Astrocyte (in vitro differentiated cells and primary cell): ENCODE data around the gene ARHGEF3. TPM values are rescaled to one million over a fixed set of nuclear protein-coding genes. Genes with fewer than 3 reads are reported as not detected.

Experiments used
- DNase-seq: peaks from one replicate; pipeline ENCODE4 v3.0.0-alpha.2; 2010; ENCODE audit warnings: low read depth
- FAIRE-seq: peaks from 2 replicates; lab custom pipeline; 2011; peaks lifted over from hg19 to GRCh38; lab: Jason Lieb, UNC
- H2AFZ ChIP-seq: 2 replicates; pipeline ENCODE4 v1.6.0; 2012; ENCODE audit warnings: low read depth, low read length, inconsistent platforms
- H3K27ac ChIP-seq: 2 replicates; pipeline ENCODE4 v1.5.1; 2011; ENCODE audit warnings: low read depth, low read length, inconsistent platforms
- H3K27me3 ChIP-seq: 2 replicates; pipeline ENCODE4 v1.6.0; 2011; ENCODE audit warnings: low read length, inconsistent platforms; ENCODE audit not compliant: insufficient read depth
- H3K36me3 ChIP-seq: 2 replicates; pipeline ENCODE4 v1.5.1; 2011; ENCODE audit warnings: low read length, inconsistent platforms; ENCODE audit not compliant: insufficient read depth
- H3K4me1 ChIP-seq: 2 replicates; pipeline ENCODE4 v1.5.1; 2011; ENCODE audit warnings: low read length, inconsistent platforms; ENCODE audit not compliant: insufficient read depth
- H3K4me2 ChIP-seq: 2 replicates; pipeline ENCODE4 v1.6.0; 2012; ENCODE audit warnings: low read length, inconsistent platforms
- H3K4me3 ChIP-seq: 2 replicates; pipeline ENCODE4 v1.5.1; 2011; ENCODE audit warnings: low read depth, mild to moderate bottlenecking, low read length, inconsistent platforms; ENCODE audit not compliant: insufficient read depth
- H3K79me2 ChIP-seq: 2 replicates; pipeline ENCODE4 v1.6.0; 2012; ENCODE audit warnings: mild to moderate bottlenecking, low read length, inconsistent platforms; ENCODE audit not compliant: insufficient read depth
- H3K9ac ChIP-seq: 2 replicates; pipeline ENCODE4 v1.6.0; 2012; ENCODE audit warnings: mild to moderate bottlenecking, low read length, inconsistent platforms
- H3K9me3 ChIP-seq: 2 replicates; pipeline ENCODE4 v1.5.1; 2012; ENCODE audit warnings: low read depth, mild to moderate bottlenecking, low read length, inconsistent platforms; ENCODE audit not compliant: insufficient read depth
- H4K20me1 ChIP-seq: 2 replicates; pipeline ENCODE4 v1.6.0; 2012; ENCODE audit warnings: low read length, inconsistent platforms; ENCODE audit not compliant: insufficient read depth
- H3K27ac Mint-ChIP-seq: one replicate; pipeline ENCODE4 v1.8.0; 2021; ENCODE audit warnings: mild to moderate bottlenecking, mixed read lengths; ENCODE audit not compliant: unreplicated experiment
- H3K27me3 Mint-ChIP-seq: one replicate; pipeline ENCODE4 v1.8.0; 2021; ENCODE audit warnings: low read depth, mixed read lengths; ENCODE audit not compliant: unreplicated experiment
- H3K36me3 Mint-ChIP-seq: one replicate; pipeline ENCODE4 v1.8.0; 2021; ENCODE audit warnings: low read depth, mixed read lengths; ENCODE audit not compliant: unreplicated experiment
- H3K4me1 Mint-ChIP-seq: one replicate; pipeline ENCODE4 v1.8.0; 2021; ENCODE audit warnings: low read depth, mixed read lengths; ENCODE audit not compliant: unreplicated experiment
- H3K4me3 Mint-ChIP-seq: one replicate; pipeline ENCODE4 v1.8.0; 2021; ENCODE audit warnings: mild to moderate bottlenecking, moderate library complexity, mixed read lengths; ENCODE audit not compliant: unreplicated experiment
- H3K9me3 Mint-ChIP-seq: one replicate; pipeline ENCODE4 v1.8.0; 2021; ENCODE audit warnings: mild to moderate bottlenecking, mixed read lengths; ENCODE audit not compliant: unreplicated experiment
- EZH2 ChIP-seq: IDR thresholded peaks from 2 replicates; pipeline ENCODE4 v1.6.1; 2012; ENCODE audit warnings: mild to moderate bottlenecking, low read length, inconsistent platforms; ENCODE audit not compliant: insufficient read depth
- total RNA-seq: library from RNA; stranded (reverse); gene quantifications from 2 replicates; pipeline ENCODE4 v1.2.1, GENCODE V29; 2021
- TF ChIP-seq, protein P1 (sequence below): IDR thresholded peaks from 2 replicates; pipeline ENCODE4 v1.5.1; 2011; ENCODE audit warnings: low read depth, mild to moderate bottlenecking, inconsistent platforms, low read length, moderate library complexity; ENCODE audit not compliant: insufficient read depth

The ARHGEF3 gene
- total RNA-seq, 1 donor from 2014 or later: 14.9 TPM

- Histone ChIP-seq H3K4me3 (no peak overlapping the region), H3K36me3 (no peaks in the 10 kb centered on the region), H3K27ac (no peak overlapping the region), H3K27me3 (no peaks in the 10 kb centered on the region), H2AFZ (no peak overlapping the region), H3K79me2 (no peaks in the 10 kb centered on the region), H3K9me3 (no peaks in the 10 kb centered on the region), H3K4me1 (peaks cover 13% of the 10 kb centered on the region), H3K4me2 (no peak overlapping the region), H4K20me1 (no peaks in the 10 kb centered on the region), H3K9ac (no peak overlapping the region)
- DNase-seq (no peak), FAIRE-seq (no peak)
- no peaks in the 10 kb centered on the region for H3K36me3 Mint-ChIP-seq
- peaks cover 2% of the 10 kb centered on the region for H3K9me3 Mint-ChIP-seq
- peaks cover 3% of the 10 kb centered on the region for H3K27me3 Mint-ChIP-seq
- H3K4me3 Mint-ChIP-seq: no peak overlapping the region
- no peak for TF ChIP-seq EZH2
- TF ChIP-seq, protein P1, sequence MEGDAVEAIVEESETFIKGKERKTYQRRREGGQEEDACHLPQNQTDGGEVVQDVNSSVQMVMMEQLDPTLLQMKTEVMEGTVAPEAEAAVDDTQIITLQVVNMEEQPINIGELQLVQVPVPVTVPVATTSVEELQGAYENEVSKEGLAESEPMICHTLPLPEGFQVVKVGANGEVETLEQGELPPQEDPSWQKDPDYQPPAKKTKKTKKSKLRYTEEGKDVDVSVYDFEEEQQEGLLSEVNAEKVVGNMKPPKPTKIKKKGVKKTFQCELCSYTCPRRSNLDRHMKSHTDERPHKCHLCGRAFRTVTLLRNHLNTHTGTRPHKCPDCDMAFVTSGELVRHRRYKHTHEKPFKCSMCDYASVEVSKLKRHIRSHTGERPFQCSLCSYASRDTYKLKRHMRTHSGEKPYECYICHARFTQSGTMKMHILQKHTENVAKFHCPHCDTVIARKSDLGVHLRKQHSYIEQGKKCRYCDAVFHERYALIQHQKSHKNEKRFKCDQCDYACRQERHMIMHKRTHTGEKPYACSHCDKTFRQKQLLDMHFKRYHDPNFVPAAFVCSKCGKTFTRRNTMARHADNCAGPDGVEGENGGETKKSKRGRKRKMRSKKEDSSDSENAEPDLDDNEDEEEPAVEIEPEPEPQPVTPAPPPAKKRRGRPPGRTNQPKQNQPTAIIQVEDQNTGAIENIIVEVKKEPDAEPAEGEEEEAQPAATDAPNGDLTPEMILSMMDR: no peak
- no peak overlapping the region for H3K27ac Mint-ChIP-seq
- peaks cover 17% of the 10 kb centered on the region for H3K4me1 Mint-ChIP-seq
These were observed 29.8 kb upstream of the ARHGEF3 start for GRCh38 chr3:56831572-56831971.

DNA sequence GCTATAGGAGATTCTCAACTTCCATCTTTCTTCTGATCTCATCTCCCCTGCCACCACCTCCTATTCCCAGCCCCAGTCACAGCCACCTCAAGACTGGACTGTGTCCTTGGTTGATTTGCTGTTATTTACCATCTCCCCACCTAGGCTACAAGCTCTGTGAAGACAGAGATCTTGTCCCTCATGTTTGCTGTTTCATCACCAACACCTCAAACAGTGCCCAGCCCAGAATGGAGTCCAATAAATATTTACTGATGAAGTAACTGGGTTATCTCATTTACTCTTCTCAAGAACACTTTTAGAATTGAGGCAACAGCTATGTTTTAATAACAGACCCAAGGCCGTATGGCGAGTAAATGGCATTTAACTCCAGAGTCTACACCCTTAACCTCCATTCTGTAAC is 29.1 kb upstream of the ARHGEF3 start:
- no peak overlapping the region for H3K4me2 ChIP-seq

DNA sequence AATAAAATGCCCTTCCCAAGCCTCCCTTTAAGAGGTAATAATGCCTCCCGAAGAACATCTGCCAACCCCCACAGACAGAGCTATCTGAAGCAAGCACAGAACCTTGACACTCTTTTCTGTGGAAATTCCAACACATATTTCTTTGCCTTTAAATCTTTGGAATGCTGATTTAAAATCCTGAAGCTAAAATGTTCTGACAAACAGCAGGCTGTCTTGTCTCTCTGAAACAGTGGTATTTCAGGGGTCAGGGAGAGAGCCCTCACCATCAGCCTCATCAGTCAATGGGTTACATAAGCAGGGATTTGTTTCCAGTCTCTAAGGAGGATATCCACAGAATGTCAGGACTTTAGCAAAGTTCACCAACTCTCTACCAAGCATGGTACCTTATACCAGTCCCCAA is 27.8 kb upstream of the ARHGEF3 start:
- Mint-ChIP-seq H3K9me3 (peaks cover 2% of the 10 kb centered on the region), H3K4me1 (peaks cover 6% of the 10 kb centered on the region), H3K27me3 (peaks cover 3% of the 10 kb centered on the region), H3K4me3 (no peak overlapping the region), H3K27ac (no peak overlapping the region), H3K36me3 (no peaks in the 10 kb centered on the region)
- no peak overlapping the region for H3K4me3 ChIP-seq
- DNase-seq: no peak
- H4K20me1 ChIP-seq: no peaks in the 10 kb centered on the region
- H3K27me3 ChIP-seq: peaks cover 5% of the 10 kb centered on the region
- no peak for FAIRE-seq
- no peak overlapping the region for H3K27ac ChIP-seq
- H3K79me2 ChIP-seq: no peaks in the 10 kb centered on the region
- H3K36me3 ChIP-seq: no peaks in the 10 kb centered on the region
- H3K4me2 ChIP-seq: no peak overlapping the region
- H3K9me3 ChIP-seq: no peaks in the 10 kb centered on the region
- no peak overlapping the region for H3K9ac ChIP-seq
- no peak overlapping the region for H2AFZ ChIP-seq
- no peaks in the 10 kb centered on the region for H3K4me1 ChIP-seq
- no peak for TF ChIP-seq EZH2
- TF ChIP-seq, protein P1: no peak

More for the DNA sequence above, 29.1 kb upstream of the ARHGEF3 start:
- Histone ChIP-seq H3K27ac (no peak overlapping the region), H2AFZ (no peak overlapping the region), H3K79me2 (no peaks in the 10 kb centered on the region), H3K4me1 (peaks cover 6% of the 10 kb centered on the region), H3K36me3 (no peaks in the 10 kb centered on the region), H4K20me1 (no peaks in the 10 kb centered on the region), H3K4me3 (no peak overlapping the region), H3K9ac (no peak overlapping the region), H3K9me3 (no peaks in the 10 kb centered on the region), H3K27me3 (no peaks in the 10 kb centered on the region)
- DNase-seq: no peak
- FAIRE-seq: no peak
- H3K36me3 Mint-ChIP-seq: no peaks in the 10 kb centered on the region
- H3K27ac Mint-ChIP-seq: no peak overlapping the region
- no peak for TF ChIP-seq EZH2
- TF ChIP-seq, protein P1: no peak
- peaks cover 3% of the 10 kb centered on the region for H3K27me3 Mint-ChIP-seq
- no peak overlapping the region for H3K4me3 Mint-ChIP-seq
- H3K4me1 Mint-ChIP-seq: peaks cover 11% of the 10 kb centered on the region
- H3K9me3 Mint-ChIP-seq: peaks cover 2% of the 10 kb centered on the region
